H1 (cell line): ENCODE measurements around the gene FKBP6. TPM values are rescaled to one million over a fixed set of nuclear protein-coding genes. Genes with fewer than 3 reads are reported as not detected.
"Not testable (repeated sequence)": the region's sequence is repeated elsewhere in the genome, so short reads cannot be mapped to it uniquely, and the experiment has no call there.

ENCODE experiments used
- CTCF ChIA-PET: fragments of 300-600 bp; sonication (Branson Sonifier 250); formaldehyde crosslinking; loops from one replicate; lab custom pipeline; 2021; ENCODE audit not compliant: partially characterized antibody; lab: Charles Lee
- POLR2A ChIA-PET: fragments of 300-600 bp; sonication (Branson Sonifier 250); formaldehyde crosslinking; loops from one replicate; lab custom pipeline; 2021; ENCODE audit warnings: inconsistent platforms; ENCODE audit not compliant: partially characterized antibody; lab: Charles Lee
- DNase-seq, 2 experiments: peaks; one replicate each; pipeline versions ENCODE4 v3.0.0 to v3.0.0-alpha.2; 2010 to 2022; ENCODE audit warnings: low spot score in 2 of 2, low read depth in 1 of 2, mixed read lengths in 1 of 2
- FAIRE-seq: peaks from 2 replicates; lab custom pipeline; 2011; peaks lifted over from hg19 to GRCh38; lab: Jason Lieb, UNC
- H2AFZ ChIP-seq: 2 replicates; pipeline ENCODE4 v1.8.1; 2012; ENCODE audit warnings: low read length, inconsistent platforms
- H2AK5ac ChIP-seq: 2 replicates; pipeline ENCODE4 v1.6.1; 2013; ENCODE audit warnings: low read depth, low read length
- H2BK120ac ChIP-seq: replicated peaks from 2 replicates; pipeline ENCODE3; 2013; ENCODE audit warnings: low read depth, low read length, inconsistent platforms
- H2BK12ac ChIP-seq: 2 replicates; pipeline ENCODE4 v1.6.1; 2013; ENCODE audit warnings: low read depth, low read length
- H2BK15ac ChIP-seq: 2 replicates; pipeline ENCODE4 v1.6.1; 2013; ENCODE audit warnings: low read length
- H2BK20ac ChIP-seq: 2 replicates; pipeline ENCODE4 v1.6.1; 2013; ENCODE audit warnings: low read length
- H2BK5ac ChIP-seq: 2 replicates; pipeline ENCODE4 v1.6.1; 2013; ENCODE audit warnings: low read depth, low read length
- H3K14ac ChIP-seq: 2 replicates; pipeline ENCODE4 v1.6.1; 2013; ENCODE audit warnings: inconsistent platforms; ENCODE audit not compliant: insufficient read length
- H3K18ac ChIP-seq: 2 replicates; pipeline ENCODE4 v1.6.1; 2013; ENCODE audit warnings: low read length; ENCODE audit errors: extremely low read depth
- H3K23ac ChIP-seq: 2 replicates; pipeline ENCODE4 v1.6.1; 2013; ENCODE audit warnings: inconsistent platforms; ENCODE audit not compliant: insufficient read length
- H3K23me2 ChIP-seq: 2 replicates; pipeline ENCODE4 v1.6.1; 2013; ENCODE audit warnings: low read depth, low read length
- H3K27ac ChIP-seq: 2 replicates; pipeline ENCODE4 v1.6.1; 2011; ENCODE audit warnings: low read depth, low read length, inconsistent platforms
- H3K27me3 ChIP-seq, 4 experiments: replicated peaks in 1 of 4; 1 replicate in 1 of 4; 2 replicates in 3 of 4; pipeline versions ENCODE4 v1.6.1 to v1.8.1; 2011 to 2013; ENCODE audit warnings: low read length in 3 of 4, mild to moderate bottlenecking in 3 of 4, inconsistent platforms in 2 of 4, mixed read lengths in 2 of 4, moderate library complexity in 1 of 4; ENCODE audit not compliant: control insufficient read depth in 3 of 4, insufficient read depth in 3 of 4; ENCODE audit errors: extremely low read depth in 1 of 4
- H3K36me3 ChIP-seq, 4 experiments: 2 replicates each; pipeline versions ENCODE4 v1.6.1 to v1.8.1; 2011 to 2013; ENCODE audit warnings: mild to moderate bottlenecking in 4 of 4, low read length in 3 of 4, moderate library complexity in 2 of 4, control low read depth in 1 of 4, inconsistent platforms in 1 of 4; ENCODE audit not compliant: insufficient read depth in 4 of 4, control insufficient read depth in 2 of 4
- H3K4ac ChIP-seq: replicated peaks from 2 replicates; pipeline ENCODE3; 2013; ENCODE audit warnings: low read length, low read depth, mixed read lengths, inconsistent platforms; ENCODE audit not compliant: insufficient read length
- H3K4me1 ChIP-seq, 4 experiments: replicated peaks in 1 of 4; 1 replicate in 1 of 4; 2 replicates in 3 of 4; pipeline versions ENCODE4 v1.6.1 to v1.8.1; 2011 to 2013; ENCODE audit warnings: low read length in 3 of 4, inconsistent platforms in 2 of 4, mixed read lengths in 1 of 4; ENCODE audit not compliant: insufficient read depth in 4 of 4, control insufficient read depth in 3 of 4
- H3K4me2 ChIP-seq, 2 experiments: 2 replicates each; pipeline versions ENCODE4 v1.6.1 to v1.8.1; 2011 to 2013; ENCODE audit warnings: low read depth in 2 of 2, low read length in 2 of 2, control low read depth in 1 of 2, inconsistent platforms in 1 of 2, mild to moderate bottlenecking in 1 of 2; ENCODE audit not compliant: insufficient read depth in 1 of 2
- H3K4me3 ChIP-seq, 4 experiments: fragments of 200-600, 300-600 bp in 1 of 4; sonication (generic), shearing (Covaris generic), sonication (Bioruptor Twin) in 1 of 4; 2 replicates each; pipeline versions ENCODE4 v1.5.1 to v1.8.1; 2011 to 2016; ENCODE audit warnings: low read length in 4 of 4, low read depth in 3 of 4, control low read depth in 2 of 4, inconsistent platforms in 2 of 4, mild to moderate bottlenecking in 2 of 4, mixed read lengths in 1 of 4, moderate library complexity in 1 of 4; ENCODE audit not compliant: insufficient read depth in 2 of 4; ENCODE audit errors: extremely low read depth in 1 of 4
- H3K56ac ChIP-seq: replicated peaks from 2 replicates; pipeline ENCODE3; 2013; ENCODE audit warnings: low read depth, mild to moderate bottlenecking, mixed read lengths, low read length, inconsistent platforms; ENCODE audit not compliant: insufficient read length
- H3K79me1 ChIP-seq: 2 replicates; pipeline ENCODE4 v1.6.1; 2013; ENCODE audit warnings: low read depth, low read length, control low read depth
- H3K79me2 ChIP-seq, 2 experiments: 2 replicates each; pipeline versions ENCODE4 v1.6.1 to v1.8.1; 2012 to 2013; ENCODE audit warnings: low read length in 2 of 2, mild to moderate bottlenecking in 2 of 2, inconsistent platforms in 1 of 2; ENCODE audit not compliant: insufficient read depth in 2 of 2, control insufficient read depth in 1 of 2
- H3K9ac ChIP-seq, 4 experiments: replicated peaks in 1 of 4; 1 replicate in 1 of 4; 2 replicates in 3 of 4; pipeline versions ENCODE4 v1.6.1 to v1.8.1; 2011 to 2013; ENCODE audit warnings: low read depth in 3 of 4, low read length in 3 of 4, control low read depth in 2 of 4, mild to moderate bottlenecking in 2 of 4, moderate library complexity in 2 of 4, inconsistent platforms in 1 of 4; ENCODE audit errors: extremely low read depth in 1 of 4
- H3K9me3 ChIP-seq, 2 experiments: 2 replicates each; pipeline versions ENCODE4 v1.6.1 to v1.8.1; 2012 to 2013; ENCODE audit warnings: mild to moderate bottlenecking in 2 of 2, moderate library complexity in 2 of 2, control low read depth in 1 of 2, inconsistent platforms in 1 of 2, low read depth in 1 of 2, low read length in 1 of 2, mixed read lengths in 1 of 2; ENCODE audit not compliant: insufficient read depth in 2 of 2
- H4K20me1 ChIP-seq, 2 experiments: replicated peaks in 1 of 2; 2 replicates each; pipeline versions ENCODE3 to v1.8.1; 2011 to 2013; ENCODE audit warnings: inconsistent platforms in 2 of 2, low read length in 2 of 2, mild to moderate bottlenecking in 1 of 2; ENCODE audit not compliant: insufficient read depth in 2 of 2, control insufficient read depth in 1 of 2
- H4K5ac ChIP-seq: 2 replicates; pipeline ENCODE4 v1.6.1; 2013; ENCODE audit warnings: low read length, low read depth, mixed read lengths, inconsistent platforms; ENCODE audit not compliant: insufficient read length
- H4K8ac ChIP-seq: 2 replicates; pipeline ENCODE4 v1.8.0; 2013; ENCODE audit warnings: mild to moderate bottlenecking, moderate library complexity, low read length, inconsistent platforms; ENCODE audit not compliant: insufficient read depth; ENCODE audit errors: extremely low read depth
- H4K91ac ChIP-seq: replicated peaks from 2 replicates; pipeline ENCODE3; 2013; ENCODE audit warnings: low read length, mixed read lengths, inconsistent platforms; ENCODE audit not compliant: insufficient read length
- CTCF ChIP-seq, 3 experiments: IDR thresholded peaks; 1 replicate in 2 of 3; 2 replicates in 1 of 3; pipeline versions ENCODE4 v1.5.1 to v1.6.1; 2011; ENCODE audit warnings: low read length in 3 of 3, mild to moderate bottlenecking in 3 of 3, inconsistent platforms in 2 of 3, low read depth in 1 of 3, moderate library complexity in 1 of 3; ENCODE audit not compliant: insufficient read depth in 1 of 3; ENCODE audit errors: control extremely low read depth in 1 of 3
- WGBS, 2 experiments: shearing (Covaris generic) in 1 of 2; methylation state at CpG; one replicate each; pipeline versions ENCODE4 v1.1.6 to v1.1.7; 2013 to 2015; ENCODE audit warnings: low lambda C conversion rate in 2 of 2, mixed read lengths in 2 of 2, inconsistent platforms in 1 of 2, low coverage in 1 of 2, missing lambda C conversion rate in 1 of 2; ENCODE audit not compliant: insufficient replicate concordance in 2 of 2, insufficient coverage in 1 of 2, insufficient read length in 1 of 2; ENCODE audit errors: extremely low coverage in 1 of 2, missing lambda C conversion rate in 1 of 2; 5-methylcytosine and 5-hydroxymethylcytosine counted together
- polyA plus RNA-seq, 7 experiments: library from polyadenylated mRNA; depleted of rRNA in 3 of 7; stranded (reverse) in 5 of 7; unstranded in 2 of 7; fragments of >200 nt in 5 of 7; fragments of 200-250 nt in 2 of 7; gene quantifications; 1 replicate in 5 of 7; 2 replicates in 1 of 7; 4 replicates in 1 of 7; pipeline versions ENCODE4 v1.2.1 to v1.2.3, GENCODE V29; 2011 to 2013; ENCODE audit warnings: missing spikeins in 2 of 7, mixed read lengths in 2 of 7
- total RNA-seq: library from RNA; stranded (reverse); fragmentation: NEBNext Ultra II Directional; extraction: Animal tissue kit (Norgen Biotek cat#: 25700); gene quantifications from 2 replicates; pipeline ENCODE4 v1.2.1, GENCODE V29; 2021

FKBP6 gene
- total and polyA plus RNA-seq, 2 of the 8 experiments (the other 6 are each of a cell fraction or from before 2014, with no cell fraction given), result 0.14 to 0.19 TPM

- no peak for TF ChIP-seq CTCF (IDR thresholded peaks at IDR 0.05; ENCODE audit: control extremely low read depth in 1 of 3, insufficient read depth in 1 of 3, low read depth in 1 of 3, low read length in 3 of 3)
Measured at GRCh38 chr7:73308665-73309214, 19.2 kb upstream of the FKBP6 start, which contains the start of gene NSUN5 (continued).

GRCh38 chr7:73311421-73311820 lies 16.5 kb upstream of the FKBP6 start:
- H3K56ac ChIP-seq, H2BK20ac ChIP-seq, H2BK15ac ChIP-seq, FAIRE-seq, H3K4me2 ChIP-seq, H3K27ac ChIP-seq, H4K5ac ChIP-seq, H2AFZ ChIP-seq, H3K23me2 ChIP-seq, POLR2A ChIA-PET, H3K9me3 ChIP-seq, H4K91ac ChIP-seq, H3K9ac ChIP-seq, H3K18ac ChIP-seq, DNase-seq, H3K14ac ChIP-seq, H4K20me1 ChIP-seq, H2AK5ac ChIP-seq, H3K4me1 ChIP-seq, CTCF ChIA-PET, H3K23ac ChIP-seq, H4K8ac ChIP-seq, H2BK5ac ChIP-seq, H3K36me3 ChIP-seq, H3K4me3 ChIP-seq, H3K27me3 ChIP-seq, H2BK120ac ChIP-seq, H3K4ac ChIP-seq, H2BK12ac ChIP-seq, H3K79me1 ChIP-seq: not testable (repeated sequence)
- H3K79me2 ChIP-seq, result peaks cover 3 to 19% of the 10 kb centered on the region in 2 experiments; a peak in 3 of 4 replicates
- WGBS, 2 experiments, result 78% methylated on average over 7 of the region's 7 CpGs; no CpG with 5 or more reads in 1 of the 2 experiments
